ENCODE data around the gene DCTN2.

- TF ChIP-seq POLR2A (IDR thresholded peaks at IDR 0.05) (no peak), EP300 (IDR thresholded peaks at IDR 0.05) (no peak)
Measured at GRCh38 chr12:57535764-57536596, 11.0 kb downstream of the DCTN2 start.
